ENCODE measurements around the gene CNTN3.

CNTN3 gene

DNA sequence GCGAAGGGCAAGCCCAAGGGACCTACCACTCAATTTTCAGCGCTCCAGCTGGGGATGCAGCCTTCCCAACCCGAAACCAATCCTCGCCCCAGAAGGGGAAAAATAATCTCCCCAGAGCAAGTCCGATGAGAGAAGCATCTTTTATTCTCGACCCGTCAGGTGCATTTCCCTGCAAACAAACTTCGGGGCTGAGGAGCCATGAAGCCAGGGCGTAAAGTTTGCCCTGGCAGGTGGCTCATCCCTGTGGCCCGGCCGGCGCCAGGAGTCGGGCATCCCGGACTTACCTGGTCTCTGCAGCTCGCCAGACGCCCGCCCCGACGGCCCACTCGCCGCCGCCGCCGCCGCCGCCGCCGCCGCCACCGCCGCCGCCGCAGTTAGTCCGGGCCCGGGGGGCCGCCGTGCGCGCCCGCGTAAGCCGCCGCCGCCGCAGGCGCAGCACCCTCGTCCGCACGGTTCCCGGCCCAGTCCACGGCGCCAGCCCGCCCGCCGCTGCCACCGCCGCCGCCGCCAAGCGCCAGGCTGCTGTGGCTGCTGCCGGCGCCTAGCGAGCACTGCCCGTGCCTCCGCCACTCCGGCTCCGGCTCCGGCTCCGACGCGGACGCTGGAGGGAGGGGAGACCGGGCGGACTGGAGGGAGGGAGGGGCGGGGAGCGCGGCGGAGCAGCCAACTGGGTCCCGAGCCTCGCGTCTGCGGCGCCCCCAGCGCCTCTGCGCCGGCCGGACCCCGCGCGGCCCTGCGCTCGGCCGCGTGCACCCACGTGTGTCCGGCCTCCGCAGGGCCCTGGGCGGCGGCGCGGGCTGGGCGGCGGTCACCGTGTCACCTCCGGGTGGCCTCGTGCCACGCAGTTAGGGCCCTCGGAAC is at the start of gene CNTN3:
Gene CNTN3, minus strand, starts transcription at position 553 of the 861 bp plus-strand sequence. CDS start 93,547 bp downstream, outside the sequence.
- peak; percentile 61 for DNase-seq

DNA sequence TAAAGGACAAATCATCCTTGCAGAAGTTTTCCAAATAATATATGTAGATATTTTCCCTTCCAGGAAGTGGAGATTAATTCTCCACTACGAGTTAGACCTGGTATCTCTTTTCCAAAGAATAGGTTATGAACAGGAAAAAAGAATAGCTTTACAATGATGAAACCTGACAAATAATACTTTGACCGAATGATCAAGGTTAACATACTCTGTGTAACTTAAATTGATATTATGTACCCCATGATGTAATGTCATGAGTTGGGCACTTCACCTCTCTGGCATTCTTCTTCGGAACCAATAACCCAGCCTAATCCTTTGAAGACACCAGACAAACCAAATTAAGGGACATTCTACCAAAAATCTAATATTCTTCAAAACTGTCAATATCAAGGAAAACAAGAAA is 48.7 kb upstream of the CNTN3 start:
- no peak for DNase-seq

DNA sequence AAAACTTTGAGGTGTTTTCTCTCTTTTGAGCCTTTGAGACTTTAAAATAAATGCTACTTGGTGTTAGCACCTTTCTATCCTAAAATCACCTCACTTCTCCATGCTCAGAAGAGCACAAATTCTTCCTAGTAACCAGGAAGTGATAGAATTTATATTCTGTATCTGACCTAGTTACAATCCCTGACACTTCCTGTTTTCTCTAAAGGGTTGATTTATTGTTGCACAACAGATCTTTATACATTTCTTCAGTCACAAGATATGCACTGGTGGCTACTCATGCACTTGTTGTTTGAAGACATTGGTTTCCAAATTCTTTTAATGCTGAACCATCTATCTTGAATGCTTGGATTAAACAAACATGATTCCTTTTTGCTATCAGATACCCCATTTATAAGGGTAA is 47.2 kb upstream of the CNTN3 start:
- no peak for DNase-seq

- DNase-seq: no peak
These were observed 37.4 kb upstream of the CNTN3 start for GRCh38 chr3:74651885-74652284.

GRCh38 chr3:74651292-74651691 is 36.8 kb upstream of the CNTN3 start:
- peak; percentile 32 for DNase-seq

DNA sequence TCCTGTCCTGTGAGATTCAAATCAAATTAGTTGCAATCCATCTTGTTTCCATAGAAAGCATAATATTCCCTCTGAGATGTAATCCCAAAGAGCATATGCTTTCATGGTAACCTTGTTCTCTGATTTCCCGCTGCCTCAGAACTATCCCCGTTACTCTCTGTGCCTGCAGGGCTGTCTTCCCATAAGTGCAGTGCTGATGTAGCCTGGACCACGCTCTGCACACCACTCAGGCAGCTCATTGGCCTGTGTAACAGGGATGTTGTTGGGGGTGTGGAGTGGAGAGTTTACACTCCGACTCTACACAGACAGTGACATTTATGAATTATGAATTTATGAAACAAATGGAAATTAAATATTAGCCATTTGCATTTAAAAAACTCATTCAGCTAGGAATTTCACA is 33.6 kb upstream of the CNTN3 start:
- no peak for DNase-seq

DNA sequence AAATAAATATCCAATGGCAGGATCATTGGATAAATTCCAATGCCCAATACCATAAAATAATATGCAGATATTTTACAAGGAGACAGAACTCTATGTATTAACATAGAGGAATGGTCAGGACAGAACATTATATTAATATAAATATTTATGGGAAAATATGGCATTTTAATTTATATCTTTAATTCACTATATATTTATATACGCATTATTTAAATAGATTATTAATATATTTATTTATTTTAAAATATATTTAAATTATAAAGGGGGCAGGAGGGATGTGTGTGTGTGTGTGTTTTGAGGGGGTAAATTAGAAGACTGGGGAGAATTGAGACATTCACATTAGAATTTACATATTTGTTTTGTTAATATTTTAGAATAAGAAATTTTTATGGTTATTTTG is 31.6 kb upstream of the CNTN3 start:
- DNase-seq: no peak

- DNase-seq: peak; percentile 48
These were observed 29.2 kb upstream of the CNTN3 start for GRCh38 chr3:74643636-74644035.

GRCh38 chr3:74642876-74643275 is 28.4 kb upstream of the CNTN3 start:
- peak; percentile 5 for DNase-seq

DNA sequence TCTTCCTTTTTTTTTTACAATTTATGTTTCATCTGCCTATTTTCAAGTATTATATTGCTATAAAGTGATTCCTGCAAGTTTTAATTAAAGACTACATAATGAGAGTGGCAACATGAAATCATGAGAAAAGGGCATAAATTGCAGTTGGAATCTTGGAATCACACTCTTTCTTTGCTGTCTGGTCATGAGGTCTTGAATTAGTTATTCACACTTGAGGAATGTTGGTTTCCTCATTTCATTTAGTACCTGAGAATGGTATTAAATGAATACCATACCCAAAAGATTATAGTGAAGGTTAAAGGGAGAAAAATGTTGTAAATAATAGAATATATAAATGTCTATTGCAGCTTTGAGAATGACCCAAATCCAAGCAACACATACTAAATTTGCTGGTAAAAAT is 25.8 kb upstream of the CNTN3 start:
- DNase-seq: peak; percentile 30

DNA sequence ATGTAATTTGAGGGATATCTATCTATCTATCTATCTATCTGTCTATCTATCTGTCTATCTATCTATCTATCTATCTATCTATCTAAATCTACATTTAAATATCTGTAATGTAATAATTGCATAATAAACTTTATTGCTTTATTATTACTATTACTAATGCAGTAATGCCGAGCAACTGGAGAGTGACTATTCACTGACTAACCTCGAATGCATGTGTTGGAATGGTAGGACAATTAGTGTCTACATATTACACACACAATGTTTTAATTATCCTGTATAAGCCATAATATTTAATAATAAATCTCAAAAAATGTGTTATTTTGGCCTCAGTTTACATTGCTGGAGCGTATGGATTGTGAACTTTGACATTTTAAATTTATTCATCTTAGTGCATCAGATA is 25.2 kb upstream of the CNTN3 start:
- peak; percentile 37 for DNase-seq

DNA sequence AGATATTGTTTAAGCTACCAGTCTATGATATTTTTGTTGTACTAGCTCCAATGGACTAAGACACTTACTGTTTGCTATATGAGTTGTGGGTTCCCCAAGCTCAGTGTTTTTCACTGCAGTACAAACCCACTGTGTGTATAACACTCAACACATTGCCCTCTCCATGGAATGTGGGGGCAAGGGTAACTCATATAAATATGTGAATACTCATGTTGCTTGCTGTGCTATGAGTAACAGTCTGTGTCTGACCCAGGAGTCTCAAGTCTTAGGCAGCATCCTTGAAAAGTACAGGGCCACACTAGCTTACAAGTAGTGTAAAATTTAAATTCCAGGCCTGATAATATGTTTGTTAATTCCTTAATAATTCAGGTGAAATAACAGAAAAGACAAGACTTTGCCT is 22.5 kb upstream of the CNTN3 start:
- DNase-seq: peak; percentile 67

- peak; percentile 46 for DNase-seq
These were observed 18.6 kb upstream of the CNTN3 start for GRCh38 chr3:74633021-74633420.

- peak; percentile 56 for DNase-seq
These were observed 17.1 kb upstream of the CNTN3 start for GRCh38 chr3:74631351-74632140.

- peak; percentile 53 for DNase-seq
These were observed 16.1 kb upstream of the CNTN3 start for GRCh38 chr3:74630602-74631001.

DNA sequence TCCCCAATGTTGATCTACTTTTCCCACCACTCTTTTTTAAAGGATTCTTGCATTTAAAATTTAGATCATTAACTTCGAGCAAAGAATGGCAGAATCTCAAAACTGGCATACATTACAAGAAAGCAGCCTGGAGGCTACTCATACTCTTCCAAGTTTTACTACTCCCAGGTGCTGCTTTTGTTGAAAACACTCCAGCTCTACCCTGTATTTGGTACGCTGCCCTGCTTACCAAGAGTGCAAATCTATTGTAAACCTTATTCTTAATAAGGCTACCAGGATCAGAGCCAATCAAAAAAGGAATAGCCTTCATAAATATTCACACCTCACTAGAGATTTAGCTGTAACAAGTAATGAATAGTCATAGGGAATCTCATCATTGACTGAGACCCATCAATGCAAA is 11.6 kb upstream of the CNTN3 start:
- no peak for DNase-seq

DNA sequence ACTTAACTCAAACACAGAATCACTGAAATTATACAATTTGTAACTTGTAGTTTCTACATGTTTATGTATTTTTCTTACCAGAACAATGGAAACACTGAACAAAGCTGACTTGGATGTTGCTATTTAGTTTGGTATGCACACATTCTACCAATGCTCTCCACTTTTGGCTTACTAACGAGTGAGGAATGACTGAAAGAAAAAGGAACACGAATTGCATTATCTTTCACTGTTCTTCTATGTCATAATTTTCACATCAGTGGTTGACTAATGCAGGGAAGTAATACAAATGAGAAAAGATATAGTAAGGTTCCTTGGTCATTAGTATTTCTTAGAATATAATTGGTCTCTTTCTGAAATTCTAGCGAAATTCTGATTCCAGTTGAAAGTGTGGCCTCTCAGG is 9.8 kb upstream of the CNTN3 start:
- DNase-seq: peak; percentile 76

DNA sequence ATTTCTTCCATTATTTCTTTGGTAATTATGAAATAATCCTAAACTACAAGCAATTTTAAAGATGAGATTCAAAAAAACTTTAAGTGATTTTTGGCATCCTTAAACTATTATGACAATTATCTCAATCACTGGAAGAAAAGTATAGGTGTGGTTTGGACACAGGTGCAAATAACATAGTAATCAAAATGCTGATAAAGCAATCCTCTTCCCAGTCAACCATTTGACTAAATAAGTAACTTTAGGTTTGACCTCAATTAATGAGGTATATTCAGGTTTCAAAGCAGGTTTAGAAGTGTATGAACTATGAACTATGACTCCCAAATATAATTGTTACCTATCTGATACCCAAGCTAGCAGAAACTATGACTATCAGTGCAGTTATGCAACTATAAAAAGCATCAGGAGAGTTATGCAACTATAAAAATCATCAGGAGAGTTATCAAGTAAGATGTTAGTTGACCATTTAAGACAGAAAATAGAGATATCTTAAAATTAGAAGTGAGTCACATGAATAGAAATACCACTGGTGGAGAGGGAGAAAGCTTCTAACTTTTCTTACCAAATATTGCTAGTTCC is 8.9 kb upstream of the CNTN3 start:
- no peak for DNase-seq

DNA sequence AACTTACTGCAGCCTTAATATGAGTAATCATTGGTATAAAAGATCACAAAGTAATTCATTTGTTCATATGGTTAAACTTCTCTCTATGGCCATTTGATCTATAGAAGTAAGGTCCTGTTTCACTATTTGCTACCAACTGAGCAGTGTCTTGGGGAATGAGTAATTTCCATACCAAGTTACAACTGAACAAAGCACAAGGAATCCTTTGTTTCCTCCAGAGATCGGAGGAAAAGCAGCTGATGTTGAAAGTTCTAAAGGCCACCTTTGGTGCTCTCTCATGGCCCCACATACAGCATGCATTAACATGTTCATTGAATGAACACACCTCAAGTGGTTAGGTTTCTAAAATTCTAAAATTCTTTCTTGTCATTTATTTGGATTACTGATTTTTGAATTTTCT is 7.1 kb upstream of the CNTN3 start:
- DNase-seq: no peak

- no peak for DNase-seq
These were observed 3.3 kb upstream of the CNTN3 start for GRCh38 chr3:74617776-74618175.

DNA sequence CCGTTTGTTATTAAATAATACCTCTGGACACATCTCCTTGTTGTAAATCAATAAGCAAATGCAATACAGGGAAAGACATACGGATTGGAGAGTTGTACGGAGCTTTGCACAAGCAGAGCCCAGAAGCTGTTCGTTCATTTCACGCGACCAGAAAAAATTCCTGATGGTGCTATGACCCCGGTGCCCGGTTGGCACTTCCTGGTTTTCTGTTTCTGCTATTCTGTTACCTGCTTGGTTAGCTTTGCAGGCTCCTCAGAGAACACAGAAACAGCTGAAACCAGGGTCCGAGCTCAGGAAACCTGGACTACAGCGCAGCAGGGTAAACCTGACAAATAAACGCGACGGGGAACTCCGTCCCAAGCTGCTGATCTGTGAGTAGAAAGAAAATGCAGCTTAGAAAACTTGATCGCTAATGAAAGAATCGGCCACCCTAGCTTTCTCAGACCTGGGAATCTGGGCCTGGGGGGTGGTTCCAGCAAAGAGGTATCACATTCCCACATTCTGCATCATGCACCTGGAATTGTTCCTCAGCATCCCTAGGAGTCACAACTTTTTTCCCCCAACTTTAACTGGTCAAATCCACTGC is 845 bp downstream of the CNTN3 start:
- peak; percentile 21 for DNase-seq

DNA sequence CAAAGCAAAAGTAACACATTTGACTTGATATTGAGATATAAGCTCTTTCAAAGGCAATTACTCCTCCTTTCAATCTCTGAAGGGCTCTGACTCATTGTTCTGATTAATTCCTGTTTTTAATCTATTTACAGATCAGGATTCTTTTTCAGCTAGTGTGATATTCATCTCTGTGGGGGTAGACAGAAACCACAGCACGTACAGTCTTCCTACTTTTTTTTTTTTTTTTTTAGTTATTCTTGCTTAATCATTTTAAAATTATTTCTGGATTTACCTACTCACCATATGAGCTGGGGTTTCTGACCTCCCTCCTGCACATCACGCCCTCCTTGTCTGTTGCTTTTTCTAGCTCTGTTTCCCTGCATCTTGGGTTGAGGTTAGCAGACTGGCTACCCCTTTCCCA is 1.4 kb downstream of the CNTN3 start:
- peak; percentile 64 for DNase-seq

DNA sequence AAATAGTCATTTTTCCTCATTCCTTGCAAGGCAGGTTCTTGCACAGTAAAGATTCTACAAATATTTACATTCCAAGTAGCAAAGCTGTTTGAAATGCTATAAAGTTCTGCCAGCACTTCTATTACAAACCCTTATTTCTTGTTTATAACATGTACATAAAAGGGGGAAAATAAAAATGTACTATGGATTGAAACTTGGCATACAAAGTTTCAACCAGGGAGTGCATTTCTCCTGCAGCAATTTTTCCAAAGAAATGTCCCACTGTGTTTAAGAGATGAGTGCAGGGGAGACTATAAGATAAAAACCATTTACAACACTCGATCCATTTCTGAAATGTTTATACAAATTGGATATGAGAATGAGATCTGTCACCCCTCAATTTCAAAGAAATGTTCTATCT is 3.3 kb downstream of the CNTN3 start:
- no peak for DNase-seq

Data from EL (cell line).